ENCODE measurements around the gene BCAS3.

Gene BCAS3

GRCh38 chr17:60699090-60699489 is 21.4 kb downstream of the BCAS3 start:
- TF ChIP-seq POLR2A (IDR thresholded peaks at IDR 0.05; ENCODE audit: low read length), result no peak
- no peak for TF ChIP-seq GATA1 (IDR thresholded peaks at IDR 0.05; ENCODE audit: low read depth, low read length)
- DNase-seq, result no peak

GRCh38 chr17:60704170-60704569 is 26.5 kb downstream of the BCAS3 start:
- peak in 1 of 2 experiments; percentile 33 for DNase-seq
- TF ChIP-seq GATA1 (IDR thresholded peaks at IDR 0.05; ENCODE audit: low read depth, low read length), result no peak
- TF ChIP-seq POLR2A (IDR thresholded peaks at IDR 0.05; ENCODE audit: low read length), result no peak

GRCh38 chr17:60712675-60713074 is 35.0 kb downstream of the BCAS3 start:
- no peak for TF ChIP-seq GATA1 (IDR thresholded peaks at IDR 0.05; ENCODE audit: low read depth, low read length)
- TF ChIP-seq POLR2A (IDR thresholded peaks at IDR 0.05; ENCODE audit: low read length), result no peak
- no peak for DNase-seq

GRCh38 chr17:60713608-60714007 is 36.0 kb downstream of the BCAS3 start:
- TF ChIP-seq GATA1 (IDR thresholded peaks at IDR 0.05; ENCODE audit: low read depth, low read length) (no peak), POLR2A (IDR thresholded peaks at IDR 0.05; ENCODE audit: low read length) (no peak)
- DNase-seq, result no peak

GRCh38 chr17:60716766-60717165 is 39.1 kb downstream of the BCAS3 start:
- TF ChIP-seq GATA1 (IDR thresholded peaks at IDR 0.05; ENCODE audit: low read depth, low read length) (no peak), POLR2A (IDR thresholded peaks at IDR 0.05; ENCODE audit: low read length) (no peak)
- no peak for DNase-seq

GRCh38 chr17:60717814-60718213 is 40.2 kb downstream of the BCAS3 start:
- TF ChIP-seq POLR2A (IDR thresholded peaks at IDR 0.05; ENCODE audit: low read length), result no peak
- no peak for TF ChIP-seq GATA1 (IDR thresholded peaks at IDR 0.05; ENCODE audit: low read depth, low read length)
- DNase-seq, result no peak

- no peak for TF ChIP-seq POLR2A (IDR thresholded peaks at IDR 0.05; ENCODE audit: low read length)
- no peak for TF ChIP-seq GATA1 (IDR thresholded peaks at IDR 0.05; ENCODE audit: low read depth, low read length)
- peak; percentile 62 to 80 for DNase-seq
Measured at GRCh38 chr17:60720763-60721531, 43.3 kb downstream of the BCAS3 start.

- no peak for DNase-seq
- TF ChIP-seq GATA1 (IDR thresholded peaks at IDR 0.05; ENCODE audit: low read depth, low read length) (no peak), POLR2A (IDR thresholded peaks at IDR 0.05; ENCODE audit: low read length) (no peak)
Measured at GRCh38 chr17:60724647-60725046, 47.0 kb downstream of the BCAS3 start.

GRCh38 chr17:60729854-60730253 is 52.2 kb downstream of the BCAS3 start:
- TF ChIP-seq GATA1 (IDR thresholded peaks at IDR 0.05; ENCODE audit: low read depth, low read length) (no peak), POLR2A (IDR thresholded peaks at IDR 0.05; ENCODE audit: low read length) (no peak)
- no peak for DNase-seq

- TF ChIP-seq POLR2A (IDR thresholded peaks at IDR 0.05; ENCODE audit: low read length) (no peak), GATA1 (IDR thresholded peaks at IDR 0.05; ENCODE audit: low read depth, low read length) (no peak)
- no peak for DNase-seq
Measured at GRCh38 chr17:60730273-60730672, 52.6 kb downstream of the BCAS3 start.

GRCh38 chr17:60738287-60738686 is 60.6 kb downstream of the BCAS3 start:
- no peak for TF ChIP-seq POLR2A (IDR thresholded peaks at IDR 0.05; ENCODE audit: low read length)
- TF ChIP-seq GATA1 (IDR thresholded peaks at IDR 0.05; ENCODE audit: low read depth, low read length), result no peak

GRCh38 chr17:60740584-60740983 is 62.9 kb downstream of the BCAS3 start:
- DNase-seq, result no peak
- TF ChIP-seq POLR2A (IDR thresholded peaks at IDR 0.05; ENCODE audit: low read length) (no peak), GATA1 (IDR thresholded peaks at IDR 0.05; ENCODE audit: low read depth, low read length) (no peak)

More at GRCh38 chr17:60738287-60738686, 60.6 kb downstream of the BCAS3 start:
- no peak for DNase-seq

GRCh38 chr17:60741031-60741430 is 63.4 kb downstream of the BCAS3 start:
- DNase-seq, result no peak
- no peak for TF ChIP-seq GATA1 (IDR thresholded peaks at IDR 0.05; ENCODE audit: low read depth, low read length)
- no peak for TF ChIP-seq POLR2A (IDR thresholded peaks at IDR 0.05; ENCODE audit: low read length)

- DNase-seq, result no peak
- TF ChIP-seq GATA1 (IDR thresholded peaks at IDR 0.05; ENCODE audit: low read depth, low read length), result no peak
- no peak for TF ChIP-seq POLR2A (IDR thresholded peaks at IDR 0.05; ENCODE audit: low read length)
Measured at GRCh38 chr17:60743282-60743681, 65.6 kb downstream of the BCAS3 start.

- no peak for DNase-seq
- no peak for TF ChIP-seq GATA1 (IDR thresholded peaks at IDR 0.05; ENCODE audit: low read depth, low read length)
- no peak for TF ChIP-seq POLR2A (IDR thresholded peaks at IDR 0.05; ENCODE audit: low read length)
Measured at GRCh38 chr17:60743799-60744198, 66.1 kb downstream of the BCAS3 start.

Measured in erythroblast (primary cell).